Panc1 (cell line): ENCODE data around the gene AGAP1. TPM values are rescaled to one million over a fixed set of nuclear protein-coding genes. Genes with fewer than 3 reads are reported as not detected.

Experiments used
- ATAC-seq: fragments of 200-7000 bp; cut with Tn5 transposase; 2 replicates; pipeline ENCODE4 v1.9.1; 2020; ENCODE audit warnings: mild to moderate bottlenecking, moderate library complexity
- BruUV-seq: library from RNA; stranded (reverse); fragments of 400-500 nt; replicated peaks from 2 replicates; lab custom pipeline; 2021; lab: Mats Ljungman, UMichigan
- CTCF ChIA-PET: fragments of 300-600 bp; sonication (Branson Sonifier 250); formaldehyde crosslinking; loops from one replicate; lab custom pipeline; 2022; ENCODE audit warnings: antibody characterized with exemption; lab: Charles Lee
- POLR2A ChIA-PET: fragments of 300-600 bp; sonication (Branson Sonifier 250); formaldehyde crosslinking; loops from one replicate; lab custom pipeline; 2022; ENCODE audit warnings: antibody characterized with exemption; lab: Charles Lee
- DNase-seq: peaks from one replicate; pipeline ENCODE4 v3.0.0-alpha.2; 2010; ENCODE audit warnings: low read depth, low spot score
- H3K27ac ChIP-seq: 2 replicates; pipeline ENCODE4 v1.5.1; 2011; ENCODE audit warnings: mild to moderate bottlenecking, low read length, inconsistent platforms
- H3K27me3 ChIP-seq: fragments of 200-500 bp; sonication (Bioruptor generic); 2 replicates; pipeline ENCODE4 v1.6.0; 2014; ENCODE audit warnings: low read length, inconsistent platforms; ENCODE audit not compliant: control insufficient read depth, insufficient read depth
- H3K36me3 ChIP-seq: fragments of 200-500 bp; sonication (Bioruptor generic); 2 replicates; pipeline ENCODE4 v1.5.1; 2014; ENCODE audit warnings: inconsistent platforms, mild to moderate bottlenecking, low read length, moderate library complexity; ENCODE audit not compliant: control insufficient read depth, insufficient read depth
- H3K4me1 ChIP-seq: 2 replicates; pipeline ENCODE4 v1.5.1; 2011; ENCODE audit warnings: inconsistent platforms, mild to moderate bottlenecking, low read length, moderate library complexity; ENCODE audit not compliant: control insufficient read depth, insufficient read depth
- H3K4me3 ChIP-seq, 2 experiments: 2 replicates each; pipeline ENCODE4 v1.5.1; 2011 to 2012; ENCODE audit warnings: low read depth in 2 of 2, low read length in 2 of 2, mild to moderate bottlenecking in 2 of 2, inconsistent platforms in 1 of 2, moderate library complexity in 1 of 2
- H3K9me3 ChIP-seq: fragments of 200-500 bp; sonication (Bioruptor generic); 2 replicates; pipeline ENCODE4 v1.5.1; 2014; ENCODE audit warnings: low read depth, mild to moderate bottlenecking, inconsistent platforms, low read length, moderate library complexity; ENCODE audit not compliant: control insufficient read depth, insufficient read depth
- POLR2AphosphoS5 ChIP-seq: IDR thresholded peaks from 2 replicates; pipeline ENCODE4 v1.6.1; 2012; ENCODE audit warnings: mild to moderate bottlenecking, low read depth, low read length, moderate library complexity
- SIN3A ChIP-seq: IDR thresholded peaks from 2 replicates; pipeline ENCODE4 v1.6.1; 2012; ENCODE audit warnings: low read depth, mild to moderate bottlenecking, low read length, moderate library complexity, borderline replicate concordance; ENCODE audit not compliant: insufficient read depth
- TCF7L2 ChIP-seq: IDR thresholded peaks from 2 replicates; pipeline ENCODE4 v1.6.1; 2011; ENCODE audit warnings: mild to moderate bottlenecking, low read depth, low read length, inconsistent platforms
- in situ Hi-C: cut with HindIII; loops from 2 replicates; pipeline ENCODE4 v1.10.0; 2016; ENCODE audit warnings: low sequenced_read_pairs, low pct_unique_long_range_greater_than_20kb
- intact Hi-C: fragments of 100-400 bp; cut with micrococcal nuclease; formaldehyde crosslinking; loops from one replicate; pipeline ENCODE4 v1.10.0; 2022; ENCODE audit not compliant: unreplicated experiment
- total RNA-seq: library from RNA; stranded (reverse); gene quantifications from one replicate; pipeline ENCODE4 v1.2.1, GENCODE V29; 2021; ENCODE audit not compliant: unreplicated experiment
- TF ChIP-seq, protein P1 (sequence below), 2 experiments: IDR thresholded peaks; 2 replicates each; pipeline ENCODE4 v1.6.1; 2011 to 2012; ENCODE audit warnings: low read depth in 2 of 2, control low read depth in 1 of 2, low read length in 1 of 2, mild to moderate bottlenecking in 1 of 2, moderate library complexity in 1 of 2; ENCODE audit not compliant: insufficient read depth in 1 of 2
- TF ChIP-seq, protein P2 (sequence below): fragments of 450-650 bp; IDR thresholded peaks from 2 replicates; pipeline ENCODE4 v1.5.1; 2017; ENCODE audit warnings: mild to moderate bottlenecking

AGAP1 gene
- total RNA-seq, 1 experiment from 2014 or later = 38.9 TPM

DNA sequence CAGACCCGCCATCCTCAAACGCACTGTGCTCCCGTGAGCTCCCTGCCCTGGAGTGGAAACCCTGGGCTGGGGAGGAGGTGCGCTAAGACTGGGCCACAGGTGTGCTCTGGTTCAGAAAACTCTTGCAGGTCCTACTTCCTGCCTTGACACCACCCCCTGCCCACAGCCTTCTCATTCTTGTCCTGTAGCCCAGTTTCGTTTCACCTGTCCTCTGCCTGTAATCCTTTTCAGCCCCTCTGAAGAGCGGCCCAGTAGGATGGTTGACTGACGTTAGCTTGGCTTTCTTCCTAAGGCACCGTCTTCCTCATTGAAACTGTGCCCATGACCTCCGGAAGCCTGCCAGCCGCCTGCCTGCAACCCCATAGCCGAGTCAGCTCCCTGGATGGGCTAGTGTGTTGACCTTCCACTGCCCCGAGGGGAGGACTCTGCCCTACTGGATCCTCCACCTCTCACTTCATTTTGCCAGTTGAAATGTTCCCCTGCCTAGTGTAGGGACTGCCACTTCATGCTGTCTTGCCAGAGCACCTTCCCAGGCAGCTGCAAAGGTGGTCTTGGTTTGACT lies 116.9 kb downstream of the AGAP1 start:
- H3K9me3 ChIP-seq = no peaks in the 10 kb centered on the region
- no peaks in the 10 kb centered on the region for H3K36me3 ChIP-seq
- no peaks in the 10 kb centered on the region for H3K27me3 ChIP-seq
- CTCF ChIA-PET = no interaction called here
- POLR2A ChIA-PET = no interaction called here
- BruUV-seq = no TSS peak
- DNase-seq = no peak
- no peak for TF ChIP-seq POLR2AphosphoS5
- TF ChIP-seq, protein P1, sequence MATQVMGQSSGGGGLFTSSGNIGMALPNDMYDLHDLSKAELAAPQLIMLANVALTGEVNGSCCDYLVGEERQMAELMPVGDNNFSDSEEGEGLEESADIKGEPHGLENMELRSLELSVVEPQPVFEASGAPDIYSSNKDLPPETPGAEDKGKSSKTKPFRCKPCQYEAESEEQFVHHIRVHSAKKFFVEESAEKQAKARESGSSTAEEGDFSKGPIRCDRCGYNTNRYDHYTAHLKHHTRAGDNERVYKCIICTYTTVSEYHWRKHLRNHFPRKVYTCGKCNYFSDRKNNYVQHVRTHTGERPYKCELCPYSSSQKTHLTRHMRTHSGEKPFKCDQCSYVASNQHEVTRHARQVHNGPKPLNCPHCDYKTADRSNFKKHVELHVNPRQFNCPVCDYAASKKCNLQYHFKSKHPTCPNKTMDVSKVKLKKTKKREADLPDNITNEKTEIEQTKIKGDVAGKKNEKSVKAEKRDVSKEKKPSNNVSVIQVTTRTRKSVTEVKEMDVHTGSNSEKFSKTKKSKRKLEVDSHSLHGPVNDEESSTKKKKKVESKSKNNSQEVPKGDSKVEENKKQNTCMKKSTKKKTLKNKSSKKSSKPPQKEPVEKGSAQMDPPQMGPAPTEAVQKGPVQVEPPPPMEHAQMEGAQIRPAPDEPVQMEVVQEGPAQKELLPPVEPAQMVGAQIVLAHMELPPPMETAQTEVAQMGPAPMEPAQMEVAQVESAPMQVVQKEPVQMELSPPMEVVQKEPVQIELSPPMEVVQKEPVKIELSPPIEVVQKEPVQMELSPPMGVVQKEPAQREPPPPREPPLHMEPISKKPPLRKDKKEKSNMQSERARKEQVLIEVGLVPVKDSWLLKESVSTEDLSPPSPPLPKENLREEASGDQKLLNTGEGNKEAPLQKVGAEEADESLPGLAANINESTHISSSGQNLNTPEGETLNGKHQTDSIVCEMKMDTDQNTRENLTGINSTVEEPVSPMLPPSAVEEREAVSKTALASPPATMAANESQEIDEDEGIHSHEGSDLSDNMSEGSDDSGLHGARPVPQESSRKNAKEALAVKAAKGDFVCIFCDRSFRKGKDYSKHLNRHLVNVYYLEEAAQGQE (IDR thresholded peaks at IDR 0.05; ENCODE audit: insufficient read depth in 1 of 2, low read depth in 2 of 2, low read length in 1 of 2) = no peak
- no peak for TF ChIP-seq TCF7L2
- TF ChIP-seq SIN3A = no peak
- TF ChIP-seq, protein P2, sequence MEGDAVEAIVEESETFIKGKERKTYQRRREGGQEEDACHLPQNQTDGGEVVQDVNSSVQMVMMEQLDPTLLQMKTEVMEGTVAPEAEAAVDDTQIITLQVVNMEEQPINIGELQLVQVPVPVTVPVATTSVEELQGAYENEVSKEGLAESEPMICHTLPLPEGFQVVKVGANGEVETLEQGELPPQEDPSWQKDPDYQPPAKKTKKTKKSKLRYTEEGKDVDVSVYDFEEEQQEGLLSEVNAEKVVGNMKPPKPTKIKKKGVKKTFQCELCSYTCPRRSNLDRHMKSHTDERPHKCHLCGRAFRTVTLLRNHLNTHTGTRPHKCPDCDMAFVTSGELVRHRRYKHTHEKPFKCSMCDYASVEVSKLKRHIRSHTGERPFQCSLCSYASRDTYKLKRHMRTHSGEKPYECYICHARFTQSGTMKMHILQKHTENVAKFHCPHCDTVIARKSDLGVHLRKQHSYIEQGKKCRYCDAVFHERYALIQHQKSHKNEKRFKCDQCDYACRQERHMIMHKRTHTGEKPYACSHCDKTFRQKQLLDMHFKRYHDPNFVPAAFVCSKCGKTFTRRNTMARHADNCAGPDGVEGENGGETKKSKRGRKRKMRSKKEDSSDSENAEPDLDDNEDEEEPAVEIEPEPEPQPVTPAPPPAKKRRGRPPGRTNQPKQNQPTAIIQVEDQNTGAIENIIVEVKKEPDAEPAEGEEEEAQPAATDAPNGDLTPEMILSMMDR = no peak
- in situ Hi-C loops (no loop called here), intact Hi-C loops (no loop called here)
- H3K4me1 ChIP-seq = no peaks in the 10 kb centered on the region
- H3K27ac ChIP-seq = no peak overlapping the region
- no peak for ATAC-seq
- H3K4me3 ChIP-seq = no peak overlapping the region

DNA sequence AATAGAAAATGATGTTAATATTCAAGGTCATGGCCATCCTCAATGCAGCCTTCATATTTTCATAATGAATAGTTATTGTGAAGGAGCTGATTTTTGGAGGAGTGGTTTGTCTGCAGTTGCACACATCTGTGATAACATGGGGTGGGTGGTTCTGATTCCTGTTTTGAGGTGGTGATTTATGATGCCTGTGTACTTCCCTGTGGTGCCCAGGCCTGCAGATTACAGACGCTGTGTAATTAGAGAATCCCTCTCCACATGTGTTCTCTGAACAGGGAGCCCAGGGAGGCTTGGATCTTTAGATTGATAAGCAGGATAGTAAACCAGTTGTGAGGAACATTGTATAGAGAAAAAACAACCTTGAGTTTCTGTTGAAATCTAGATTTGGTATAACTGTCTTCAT lies 117.5 kb downstream of the AGAP1 start:
- no TSS peak for BruUV-seq
- intact Hi-C loops (no loop called here), in situ Hi-C loops (no loop called here)
- TF ChIP-seq, protein P2 = no peak
- no peak for TF ChIP-seq TCF7L2
- TF ChIP-seq POLR2AphosphoS5 = no peak
- TF ChIP-seq, protein P1 (IDR thresholded peaks at IDR 0.05; ENCODE audit: insufficient read depth in 1 of 2, low read depth in 2 of 2, low read length in 1 of 2) = no peak
- no peak for TF ChIP-seq SIN3A
- no peak overlapping the region for H3K27ac ChIP-seq
- ATAC-seq (no peak), DNase-seq (no peak)
- H3K36me3 ChIP-seq = no peaks in the 10 kb centered on the region
- CTCF ChIA-PET = no interaction called here
- no peaks in the 10 kb centered on the region for H3K27me3 ChIP-seq
- POLR2A ChIA-PET = no interaction called here
- no peaks in the 10 kb centered on the region for H3K9me3 ChIP-seq
- no peak overlapping the region for H3K4me3 ChIP-seq
- H3K4me1 ChIP-seq = no peaks in the 10 kb centered on the region
